ENCODE results near the gene NAP1L5.
A peak's percentile ranks its signal among the peaks of the same experiment; 100 is the strongest.

The NAP1L5 gene

GRCh38 chr4:88698519-88698918, 890 bp upstream of the NAP1L5 start:
- Histone ChIP-seq H3K4me3 (ENCODE audit: severe bottlenecking) (no peak overlapping the region), H3K4me1 (ENCODE audit: insufficient read depth, poor library complexity, severe bottlenecking) (no peaks in the 10 kb centered on the region), H3K27ac (ENCODE audit: poor library complexity, severe bottlenecking) (no peak overlapping the region), H3K27me3 (ENCODE audit: insufficient read depth, poor library complexity, severe bottlenecking) (no peaks in the 10 kb centered on the region), H3K9me3 (ENCODE audit: severe bottlenecking) (no peaks in the 10 kb centered on the region), H3K36me3 (ENCODE audit: low read depth) (peaks cover 53% of the 10 kb centered on the region)
- TF ChIP-seq CTCF (IDR thresholded peaks at IDR 0.05; ENCODE audit: poor library complexity, severe bottlenecking): no peak
- no peak for DNase-seq (ENCODE audit: low spot score)
- no peak for ATAC-seq (ENCODE audit: low read depth)

GRCh38 chr4:88697141-88697540, 488 bp downstream of the NAP1L5 start:
- no peaks in the 10 kb centered on the region for H3K4me1 ChIP-seq (ENCODE audit: insufficient read depth, poor library complexity, severe bottlenecking)
- H3K4me3 ChIP-seq (ENCODE audit: severe bottlenecking): no peak overlapping the region
- H3K27me3 ChIP-seq (ENCODE audit: insufficient read depth, poor library complexity, severe bottlenecking): no peaks in the 10 kb centered on the region
- ATAC-seq (ENCODE audit: low read depth) (no peak), DNase-seq (ENCODE audit: low spot score) (no peak)
- no peak overlapping the region for H3K27ac ChIP-seq (ENCODE audit: poor library complexity, severe bottlenecking)
- TF ChIP-seq CTCF (IDR thresholded peaks at IDR 0.05; ENCODE audit: poor library complexity, severe bottlenecking): no peak
- H3K9me3 ChIP-seq (ENCODE audit: severe bottlenecking): no peaks in the 10 kb centered on the region
- H3K36me3 ChIP-seq (ENCODE audit: low read depth): peaks cover 48% of the 10 kb centered on the region

GRCh38 chr4:88696630-88697029, 999 bp downstream of the NAP1L5 start:
- no peak overlapping the region for H3K4me3 ChIP-seq (ENCODE audit: severe bottlenecking)
- ATAC-seq (ENCODE audit: low read depth): no peak

GRCh38 chr4:88693792-88694191, 3.8 kb downstream of the NAP1L5 start:
- DNase-seq (ENCODE audit: low spot score) (no peak), ATAC-seq (ENCODE audit: low read depth) (no peak)
- H3K27ac ChIP-seq (ENCODE audit: poor library complexity, severe bottlenecking): no peak overlapping the region
- no peak overlapping the region for H3K4me3 ChIP-seq (ENCODE audit: severe bottlenecking)
- H3K27me3 ChIP-seq (ENCODE audit: insufficient read depth, poor library complexity, severe bottlenecking): no peaks in the 10 kb centered on the region
- H3K4me1 ChIP-seq (ENCODE audit: insufficient read depth, poor library complexity, severe bottlenecking): no peaks in the 10 kb centered on the region
- no peak for TF ChIP-seq CTCF (IDR thresholded peaks at IDR 0.05; ENCODE audit: poor library complexity, severe bottlenecking)
- H3K36me3 ChIP-seq (ENCODE audit: low read depth): peaks cover 59% of the 10 kb centered on the region
- no peaks in the 10 kb centered on the region for H3K9me3 ChIP-seq (ENCODE audit: severe bottlenecking)

More at GRCh38 chr4:88696630-88697029, 999 bp downstream of the NAP1L5 start:
- DNase-seq (ENCODE audit: low spot score): no peak
- TF ChIP-seq CTCF (IDR thresholded peaks at IDR 0.05; ENCODE audit: poor library complexity, severe bottlenecking): no peak
- H3K9me3 ChIP-seq (ENCODE audit: severe bottlenecking): no peaks in the 10 kb centered on the region
- H3K27ac ChIP-seq (ENCODE audit: poor library complexity, severe bottlenecking): no peak overlapping the region
- no peaks in the 10 kb centered on the region for H3K27me3 ChIP-seq (ENCODE audit: insufficient read depth, poor library complexity, severe bottlenecking)
- H3K36me3 ChIP-seq (ENCODE audit: low read depth): peaks cover 47% of the 10 kb centered on the region
- no peaks in the 10 kb centered on the region for H3K4me1 ChIP-seq (ENCODE audit: insufficient read depth, poor library complexity, severe bottlenecking)

GRCh38 chr4:88690355-88690754, 7.3 kb downstream of the NAP1L5 start:
- Histone ChIP-seq H3K27ac (ENCODE audit: poor library complexity, severe bottlenecking) (no peak overlapping the region), H3K27me3 (ENCODE audit: insufficient read depth, poor library complexity, severe bottlenecking) (no peaks in the 10 kb centered on the region), H3K36me3 (ENCODE audit: low read depth) (peaks cover 82% of the 10 kb centered on the region), H3K9me3 (ENCODE audit: severe bottlenecking) (no peaks in the 10 kb centered on the region), H3K4me1 (ENCODE audit: insufficient read depth, poor library complexity, severe bottlenecking) (no peaks in the 10 kb centered on the region), H3K4me3 (ENCODE audit: severe bottlenecking) (no peak overlapping the region)
- DNase-seq (ENCODE audit: low spot score) (no peak), ATAC-seq (ENCODE audit: low read depth) (peak; percentile 64; the same call in 2 of the 3 replicates)
- TF ChIP-seq CTCF (IDR thresholded peaks at IDR 0.05; ENCODE audit: poor library complexity, severe bottlenecking): no peak
